SIG-M5 treated with dmso at 0.1 percent for 504 hours (cell line): ENCODE data around the gene NRIP1.

Source experiments
- DNase-seq: peaks from one replicate; lab custom pipeline; 2025; ENCODE audit not compliant: unreplicated experiment; lab: John Stamatoyannopoulos, UW

Gene NRIP1

GRCh38 chr21:15010645-15011044 lies 54.2 kb downstream of the NRIP1 start:
- no peak for DNase-seq

GRCh38 chr21:15009837-15010363 lies 54.9 kb downstream of the NRIP1 start:
- DNase-seq, result no peak

- no peak for DNase-seq
Observed at GRCh38 chr21:15007716-15008296, 57.0 kb downstream of the NRIP1 start.

- no peak for DNase-seq
Observed at GRCh38 chr21:15006594-15007230, 58.1 kb downstream of the NRIP1 start.

- DNase-seq, result no peak
Observed at GRCh38 chr21:15005391-15005790, 59.4 kb downstream of the NRIP1 start.

GRCh38 chr21:15004721-15005370 lies 60.0 kb downstream of the NRIP1 start:
- no peak for DNase-seq

GRCh38 chr21:15003463-15004135 lies 61.2 kb downstream of the NRIP1 start:
- no peak for DNase-seq

GRCh38 chr21:15001857-15002606 lies 62.8 kb downstream of the NRIP1 start:
- DNase-seq, result no peak

- no peak for DNase-seq
Observed at GRCh38 chr21:15001113-15001512, 63.7 kb downstream of the NRIP1 start.

GRCh38 chr21:15000081-15000480 lies 64.7 kb downstream of the NRIP1 start:
- no peak for DNase-seq

- no peak for DNase-seq
Observed at GRCh38 chr21:14998784-14999183, 66.0 kb downstream of the NRIP1 start.

- DNase-seq, result no peak
Observed at GRCh38 chr21:14998336-14998735, 66.5 kb downstream of the NRIP1 start.

- DNase-seq, result no peak
Observed at GRCh38 chr21:14995695-14996490, 68.9 kb downstream of the NRIP1 start.

GRCh38 chr21:14995226-14995625 lies 69.6 kb downstream of the NRIP1 start:
- DNase-seq, result no peak

- DNase-seq, result no peak
Observed at GRCh38 chr21:14993115-14993514, 71.7 kb downstream of the NRIP1 start.

GRCh38 chr21:14991957-14992356 lies 72.8 kb downstream of the NRIP1 start:
- DNase-seq, result no peak

- DNase-seq, result no peak
Observed at GRCh38 chr21:14989359-14989758, 75.4 kb downstream of the NRIP1 start.

- DNase-seq, result no peak
Observed at GRCh38 chr21:14988760-14989159, 76.0 kb downstream of the NRIP1 start.

- no peak for DNase-seq
Observed at GRCh38 chr21:14987370-14988170, 77.2 kb downstream of the NRIP1 start.
